Midbrain (tissue), 1 donor: Measurements from ENCODE around the gene NINJ2.
A peak's percentile ranks its signal among the peaks of the same experiment; 100 is the strongest.
"Not testable (repeated sequence)": the region's sequence is repeated elsewhere in the genome, so short reads cannot be mapped to it uniquely, and the experiment has no call there.

Experiments used
- DNase-seq: peaks from one replicate; lab custom pipeline; 2025; lab: John Stamatoyannopoulos, UW

Gene NINJ2

GRCh38 chr12:586318-587071 lies 76.8 kb downstream of the NINJ2 start:
- DNase-seq: no peak

GRCh38 chr12:585062-586061 lies 77.9 kb downstream of the NINJ2 start:
- no peak for DNase-seq

- DNase-seq: no peak
Measured at GRCh38 chr12:583251-583869, 79.9 kb downstream of the NINJ2 start.

GRCh38 chr12:581746-582145 lies 81.5 kb downstream of the NINJ2 start:
- no peak for DNase-seq

- no peak for DNase-seq
Measured at GRCh38 chr12:581321-581720, 81.9 kb downstream of the NINJ2 start.

GRCh38 chr12:580813-581212 lies 82.4 kb downstream of the NINJ2 start:
- no peak for DNase-seq

- no peak for DNase-seq
Measured at GRCh38 chr12:579420-580110, 83.7 kb downstream of the NINJ2 start.

GRCh38 chr12:578748-579419 lies 84.4 kb downstream of the NINJ2 start:
- no peak for DNase-seq

GRCh38 chr12:577994-578747 lies 85.1 kb downstream of the NINJ2 start:
- DNase-seq: not testable (repeated sequence)

GRCh38 chr12:576615-577110 lies 86.6 kb downstream of the NINJ2 start:
- no peak for DNase-seq

GRCh38 chr12:575948-576614 lies 87.2 kb downstream of the NINJ2 start:
- peak; percentile 86 for DNase-seq

GRCh38 chr12:575129-575502 lies 88.1 kb downstream of the NINJ2 start:
- DNase-seq: no peak

GRCh38 chr12:574475-575128 lies 88.6 kb downstream of the NINJ2 start:
- no peak for DNase-seq

GRCh38 chr12:573232-573631 lies 90.0 kb downstream of the NINJ2 start:
- no peak for DNase-seq

- no peak for DNase-seq
Measured at GRCh38 chr12:572532-572899, 90.7 kb downstream of the NINJ2 start.

- no peak for DNase-seq
Measured at GRCh38 chr12:571795-572531, 91.3 kb downstream of the NINJ2 start.

- peak; percentile 21 for DNase-seq
Measured at GRCh38 chr12:570921-571794, 92.1 kb downstream of the NINJ2 start.
